ENCODE data around the gene RNF224.
A peak's percentile ranks its signal among the peaks of the same experiment; 100 is the strongest.
"Not testable (repeated sequence)": the region's sequence is repeated elsewhere in the genome, so short reads cannot be mapped to it uniquely, and the experiment has no call there.

RNF224 gene

GRCh38 chr9:137240841-137241489 is 13.7 kb downstream of the RNF224 start, which contains the start of gene TUBB4B:
TSS of gene TUBB4B (plus strand) at chr9:137241287. CDS start at chr9:137241361, 74 bp downstream.
- peak; percentile 92 for DNase-seq (ENCODE audit: low read depth)

DNA sequence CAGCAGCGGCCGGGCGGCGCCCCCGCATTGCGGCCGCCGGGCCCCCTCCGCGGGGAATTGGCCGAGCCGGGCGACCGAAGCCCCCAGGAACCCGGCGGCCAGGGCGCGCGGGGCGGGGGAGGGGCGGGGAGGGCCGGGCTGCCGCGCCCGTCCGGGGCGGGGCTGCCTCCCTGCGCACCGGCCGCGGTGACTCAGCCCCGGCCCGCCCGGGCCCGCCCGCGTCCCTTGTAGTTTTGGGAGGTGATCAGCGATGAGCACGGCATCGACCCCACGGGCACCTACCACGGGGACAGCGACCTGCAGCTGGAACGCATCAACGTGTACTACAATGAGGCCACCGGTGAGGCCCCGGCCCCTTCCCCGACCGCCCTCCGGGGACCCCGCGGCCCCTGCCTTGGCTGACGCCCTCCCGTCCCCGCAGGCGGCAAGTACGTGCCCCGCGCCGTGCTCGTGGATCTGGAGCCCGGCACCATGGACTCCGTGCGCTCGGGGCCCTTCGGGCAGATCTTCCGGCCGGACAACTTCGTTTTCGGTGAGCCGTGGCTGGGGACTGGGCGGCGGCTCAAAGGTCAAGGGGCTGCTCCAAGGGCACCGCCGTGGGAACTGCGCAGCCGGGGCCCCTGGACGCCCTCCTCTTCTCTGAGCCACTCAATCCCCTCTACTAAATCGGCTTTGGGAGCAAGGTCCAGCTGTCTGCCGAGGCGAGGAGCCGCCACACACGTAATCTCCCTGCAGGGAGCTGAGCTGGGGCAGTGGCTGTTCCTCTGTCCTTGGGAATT is 14.4 kb downstream of the RNF224 start:
- DNase-seq (ENCODE audit: low read depth), result peak; percentile 65

DNA sequence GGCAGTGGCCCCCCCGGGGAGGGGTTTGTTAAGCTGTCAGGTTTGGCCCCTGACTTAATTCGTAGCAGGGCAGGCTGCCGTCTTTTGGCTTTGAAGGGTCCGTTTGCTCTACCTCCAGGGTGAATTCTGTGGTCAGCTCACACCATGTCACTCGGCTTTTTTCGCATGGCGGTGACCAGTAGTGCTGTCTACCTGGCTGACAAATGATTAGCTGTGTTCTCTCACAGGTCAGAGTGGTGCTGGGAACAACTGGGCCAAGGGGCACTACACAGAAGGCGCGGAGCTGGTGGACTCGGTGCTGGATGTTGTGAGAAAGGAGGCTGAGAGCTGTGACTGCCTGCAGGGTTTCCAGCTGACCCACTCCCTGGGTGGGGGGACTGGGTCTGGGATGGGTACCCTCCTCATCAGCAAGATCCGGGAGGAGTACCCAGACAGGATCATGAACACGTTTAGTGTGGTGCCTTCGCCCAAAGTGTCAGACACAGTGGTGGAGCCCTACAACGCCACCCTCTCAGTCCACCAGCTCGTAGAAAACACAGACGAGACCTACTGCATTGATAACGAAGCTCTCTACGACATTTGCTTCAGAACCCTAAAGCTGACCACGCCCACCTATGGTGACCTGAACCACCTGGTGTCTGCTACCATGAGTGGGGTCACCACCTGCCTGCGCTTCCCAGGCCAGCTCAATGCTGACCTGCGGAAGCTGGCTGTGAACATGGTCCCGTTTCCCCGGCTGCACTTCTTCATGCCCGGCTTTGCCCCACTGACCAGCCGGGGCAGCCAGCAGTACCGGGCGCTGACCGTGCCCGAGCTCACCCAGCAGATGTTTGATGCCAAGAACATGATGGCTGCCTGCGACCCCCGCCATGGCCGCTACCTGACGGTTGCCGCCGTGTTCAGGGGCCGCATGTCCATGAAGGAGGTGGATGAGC is 15.2 kb downstream of the RNF224 start:
- no peak for DNase-seq (ENCODE audit: low read depth)

GRCh38 chr9:137243266-137243625 is 15.9 kb downstream of the RNF224 start:
- not testable (repeated sequence) for DNase-seq (ENCODE audit: low read depth)

DNA sequence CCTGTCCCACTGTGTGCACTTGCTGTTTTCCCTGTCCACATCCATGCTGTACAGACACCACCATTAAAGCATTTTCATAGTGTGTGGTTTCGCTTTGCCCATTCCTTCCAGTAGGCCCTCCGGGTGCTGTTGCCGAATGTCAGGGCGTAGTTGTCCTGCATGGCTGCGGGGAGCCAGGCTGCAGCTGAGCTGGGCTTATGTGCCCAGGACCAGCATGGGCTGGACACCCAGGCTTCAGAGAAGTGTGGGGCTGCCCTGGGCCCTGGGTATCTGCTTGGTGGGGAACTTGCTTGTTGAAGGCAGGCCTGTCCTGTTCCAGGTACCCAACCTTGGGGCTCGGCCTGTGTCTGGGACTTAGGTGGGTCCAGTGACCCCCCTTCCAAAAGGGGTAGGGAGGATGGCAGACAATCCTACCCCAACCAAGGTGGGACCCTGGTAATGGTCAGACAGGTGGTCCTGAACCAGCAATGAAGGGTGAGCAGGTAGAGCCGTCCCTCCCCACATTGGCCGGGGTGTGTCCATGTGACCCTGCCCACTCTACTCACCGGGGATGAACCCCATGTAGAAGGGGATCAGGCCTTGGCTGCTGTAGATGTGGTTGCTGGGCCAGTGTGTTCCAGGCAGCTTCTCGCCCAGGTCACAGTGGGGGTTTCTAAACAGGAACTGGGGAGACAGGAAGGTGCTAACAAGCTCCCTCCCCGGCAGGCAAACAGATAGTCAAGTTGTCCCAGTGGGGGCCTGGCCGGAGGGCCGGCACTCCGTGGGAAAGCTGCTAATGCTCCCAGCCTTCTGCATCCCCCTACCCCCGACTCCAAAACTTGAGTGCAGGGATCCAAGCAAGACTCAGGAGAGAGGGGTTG is 16.6 kb downstream of the RNF224 start:
- no peak for DNase-seq (ENCODE audit: low read depth)

DNA sequence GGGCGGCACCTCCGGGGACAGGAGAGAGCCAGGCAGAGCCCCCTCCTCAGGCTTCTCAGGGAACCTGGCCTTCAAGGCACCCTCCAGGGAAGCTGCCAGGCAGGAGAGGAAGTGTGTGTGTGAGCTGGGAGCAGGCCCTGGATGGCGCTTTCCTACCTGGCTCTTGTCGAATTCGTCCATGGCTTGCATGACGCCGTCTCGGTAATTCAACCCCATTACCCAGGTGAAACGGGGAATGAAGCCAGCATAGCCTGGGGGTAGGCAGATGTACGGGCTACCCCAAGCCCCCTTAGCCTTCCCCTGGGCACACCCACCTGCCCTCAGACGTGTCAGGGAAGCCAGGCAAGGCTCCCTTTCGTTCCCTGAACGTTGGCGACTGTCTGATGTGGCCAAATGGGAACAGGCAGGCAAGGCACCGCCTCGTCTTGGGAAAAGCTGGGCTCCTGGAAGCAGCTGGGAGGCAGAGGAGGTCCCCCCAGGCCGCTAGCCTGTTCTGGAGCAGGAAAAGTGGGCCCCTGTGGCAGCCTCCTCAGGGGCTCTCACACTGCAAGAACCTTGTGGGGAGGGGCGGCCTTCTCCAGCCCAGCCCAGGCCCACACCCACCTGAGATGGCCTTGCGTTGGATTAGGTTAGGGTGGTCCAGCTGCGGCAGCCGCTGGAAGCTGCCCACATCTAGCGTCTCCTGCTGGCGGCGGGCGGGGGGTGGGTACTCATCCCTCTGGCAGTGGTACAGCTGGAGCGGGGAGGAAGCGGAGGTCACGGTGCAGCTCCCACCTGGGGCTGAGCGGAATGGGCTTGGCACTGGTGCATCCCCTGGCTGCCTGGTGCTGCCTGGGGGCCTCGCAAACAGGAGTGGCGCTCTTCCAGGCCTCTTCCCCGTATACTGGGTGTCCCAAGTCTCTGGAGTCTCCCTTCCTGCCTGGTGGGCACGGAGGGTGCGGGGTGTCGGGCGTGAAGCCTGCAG is 17.5 kb downstream of the RNF224 start:
- no peak for DNase-seq (ENCODE audit: low read depth)

DNA sequence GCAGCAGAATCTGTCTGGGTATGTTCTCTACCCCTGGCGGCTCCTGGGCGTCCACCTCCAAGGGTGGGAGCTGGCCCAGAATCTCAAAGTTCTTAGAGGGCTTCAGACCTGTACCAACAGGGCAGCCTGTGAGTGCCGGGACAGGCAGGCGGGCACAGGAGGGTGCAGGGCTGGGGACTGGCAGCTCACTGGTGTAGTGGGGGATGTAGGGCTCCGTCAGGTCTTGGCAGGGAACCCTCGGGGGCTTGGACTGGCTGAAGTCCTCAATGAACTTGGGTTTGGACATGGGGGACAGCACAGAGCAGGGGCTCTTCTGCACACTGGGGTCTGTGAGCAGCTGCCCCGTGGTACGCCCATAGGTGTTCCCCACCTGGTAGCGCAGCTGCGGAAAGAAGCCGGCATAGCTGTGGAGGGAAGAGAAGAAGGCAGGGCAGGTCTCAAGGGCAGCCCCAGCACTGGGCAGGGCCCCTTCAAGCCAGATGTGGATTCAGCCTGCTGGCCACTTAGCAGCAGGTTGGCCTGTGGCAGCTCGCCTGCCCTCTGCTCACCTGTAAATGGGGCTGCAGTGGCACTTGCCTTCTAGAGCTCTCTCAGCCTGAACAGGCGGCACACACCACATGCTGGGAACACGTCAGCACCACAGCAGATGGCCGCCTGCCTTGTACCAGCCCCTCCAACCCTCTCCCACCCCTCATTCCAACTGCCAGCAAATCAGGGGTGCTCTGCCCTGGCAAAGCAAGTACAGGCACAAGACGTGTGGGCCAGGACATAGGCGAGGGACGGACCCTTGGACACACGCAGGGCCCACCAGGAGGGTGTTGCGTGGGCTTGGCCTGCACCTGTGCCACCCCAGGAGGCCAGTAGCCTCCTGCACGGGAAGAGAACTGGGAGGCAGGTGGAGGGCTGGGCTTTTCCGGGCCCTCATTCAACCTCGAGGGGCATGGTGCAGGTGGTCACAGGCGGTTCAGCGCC is 18.4 kb downstream of the RNF224 start:
- DNase-seq (ENCODE audit: low read depth), result no peak

GRCh38 chr9:137247135-137247915 is 20.0 kb downstream of the RNF224 start:
- no peak for DNase-seq (ENCODE audit: low read depth)

DNA sequence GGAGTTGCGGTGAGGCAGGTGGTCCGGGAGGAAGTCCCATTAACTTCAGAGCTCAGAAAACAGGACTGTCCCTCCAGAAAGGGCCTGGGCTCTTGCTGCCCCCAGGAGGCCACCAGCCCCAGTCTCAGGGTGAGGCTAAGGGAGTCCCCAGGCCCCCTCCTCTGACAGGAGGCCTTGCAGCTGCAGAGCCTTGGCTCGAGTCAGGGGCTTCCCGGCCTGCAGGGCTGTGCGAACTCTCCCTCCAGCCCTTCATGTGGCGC is 20.5 kb downstream of the RNF224 start:
- DNase-seq (ENCODE audit: low read depth), result no peak

DNA sequence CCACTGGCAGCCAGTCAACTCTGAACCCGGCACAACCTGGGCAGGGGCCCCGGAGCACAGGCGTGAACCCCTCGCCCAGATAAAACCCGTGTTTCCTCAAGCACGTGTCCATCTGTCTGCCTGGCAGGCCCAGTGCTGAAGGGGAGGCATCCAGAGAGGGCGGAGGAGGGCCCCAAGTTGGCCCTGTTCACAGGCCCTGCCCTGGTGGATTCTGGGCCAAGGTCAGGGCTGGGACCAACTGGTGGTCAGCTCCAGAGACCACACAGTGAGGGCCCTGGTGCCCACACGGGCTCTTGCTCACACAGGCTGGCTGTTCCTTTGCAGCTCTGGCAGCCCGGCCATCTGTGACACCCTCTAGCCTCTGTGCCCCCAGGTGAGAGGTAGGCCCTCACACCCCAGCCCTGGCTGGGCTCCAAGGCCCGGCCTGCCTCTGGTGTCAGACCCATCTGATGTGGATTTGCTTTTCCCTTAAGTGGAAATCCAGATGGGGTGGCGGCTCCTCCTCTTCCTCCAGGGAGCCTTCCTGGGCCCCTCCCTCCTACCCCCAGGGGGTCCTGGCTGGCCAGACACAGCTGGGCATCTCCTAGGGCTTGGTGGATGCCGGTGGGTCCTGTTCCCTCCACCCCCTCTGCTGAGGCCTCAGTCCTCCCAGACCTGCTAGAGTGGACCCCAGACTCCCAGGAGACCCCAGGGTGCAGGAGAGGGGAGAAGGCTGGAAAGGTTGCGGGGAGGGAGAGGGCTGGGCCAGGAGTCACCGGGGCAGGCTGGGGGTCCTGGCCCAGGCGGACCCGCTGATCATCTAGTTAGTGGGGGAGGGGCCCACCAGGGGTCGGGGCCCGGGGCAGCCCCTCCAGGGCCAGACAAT is 23.3 kb downstream of the RNF224 start:
- no peak for DNase-seq (ENCODE audit: low read depth)

DNA sequence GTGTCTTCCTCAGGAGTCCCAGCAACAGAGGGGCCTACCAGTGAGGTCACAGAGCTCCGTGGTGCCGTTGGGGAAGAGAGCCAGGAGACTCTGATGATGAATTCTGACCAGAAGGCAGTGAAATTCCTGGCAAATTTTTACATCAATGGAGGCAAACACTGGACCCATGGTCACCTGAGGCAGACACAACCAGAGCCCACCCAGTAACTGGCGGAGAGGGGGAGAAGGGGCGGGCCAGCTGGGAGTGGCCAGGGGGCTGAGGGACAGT is 23.8 kb downstream of the RNF224 start, which contains the start of gene STPG3:
Gene STPG3, plus strand, starts transcription at position 93 of the 268 bp plus-strand sequence. Its CDS starts 1 bp downstream, at position 94.
- DNase-seq (ENCODE audit: low read depth), result no peak

DNA sequence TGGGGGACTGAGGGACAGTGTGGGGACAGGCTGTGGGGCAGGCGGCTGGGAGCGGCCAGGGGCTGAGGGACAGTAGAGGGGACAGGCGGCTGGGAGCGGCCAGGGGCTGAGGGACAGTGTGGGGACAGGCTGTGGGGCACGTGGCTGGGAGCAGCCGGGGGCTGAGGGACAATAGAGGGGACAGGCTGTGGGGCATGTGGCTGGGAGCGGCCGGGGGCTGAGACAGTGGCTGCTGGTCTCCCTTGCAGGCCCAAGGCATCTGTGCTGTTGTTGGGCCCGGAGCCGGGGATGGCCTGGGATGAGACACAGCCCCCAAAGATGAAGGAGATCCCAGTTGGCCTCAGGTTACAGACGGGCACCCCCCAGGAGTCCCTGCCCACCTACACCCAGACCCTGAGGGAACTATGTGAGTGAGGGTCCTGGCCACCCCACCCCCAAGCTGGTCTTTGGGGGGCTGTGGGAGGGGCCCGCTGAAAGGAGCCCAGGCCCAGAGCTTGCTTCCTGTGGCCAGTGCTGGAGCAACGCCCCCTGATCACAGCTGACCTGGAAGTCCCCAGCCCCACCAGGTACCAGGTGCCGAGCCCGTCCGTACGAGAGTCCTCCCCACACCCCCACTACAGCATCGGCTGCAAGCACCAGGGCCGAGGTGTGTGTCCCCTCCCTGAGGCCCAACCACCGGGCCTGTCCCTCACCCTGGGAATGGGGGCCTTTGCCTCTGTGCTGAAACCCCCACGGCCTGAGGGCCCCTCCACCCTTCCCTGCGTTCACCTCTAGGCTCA is 24.4 kb downstream of the RNF224 start:
- no peak for DNase-seq (ENCODE audit: low read depth)

DNA sequence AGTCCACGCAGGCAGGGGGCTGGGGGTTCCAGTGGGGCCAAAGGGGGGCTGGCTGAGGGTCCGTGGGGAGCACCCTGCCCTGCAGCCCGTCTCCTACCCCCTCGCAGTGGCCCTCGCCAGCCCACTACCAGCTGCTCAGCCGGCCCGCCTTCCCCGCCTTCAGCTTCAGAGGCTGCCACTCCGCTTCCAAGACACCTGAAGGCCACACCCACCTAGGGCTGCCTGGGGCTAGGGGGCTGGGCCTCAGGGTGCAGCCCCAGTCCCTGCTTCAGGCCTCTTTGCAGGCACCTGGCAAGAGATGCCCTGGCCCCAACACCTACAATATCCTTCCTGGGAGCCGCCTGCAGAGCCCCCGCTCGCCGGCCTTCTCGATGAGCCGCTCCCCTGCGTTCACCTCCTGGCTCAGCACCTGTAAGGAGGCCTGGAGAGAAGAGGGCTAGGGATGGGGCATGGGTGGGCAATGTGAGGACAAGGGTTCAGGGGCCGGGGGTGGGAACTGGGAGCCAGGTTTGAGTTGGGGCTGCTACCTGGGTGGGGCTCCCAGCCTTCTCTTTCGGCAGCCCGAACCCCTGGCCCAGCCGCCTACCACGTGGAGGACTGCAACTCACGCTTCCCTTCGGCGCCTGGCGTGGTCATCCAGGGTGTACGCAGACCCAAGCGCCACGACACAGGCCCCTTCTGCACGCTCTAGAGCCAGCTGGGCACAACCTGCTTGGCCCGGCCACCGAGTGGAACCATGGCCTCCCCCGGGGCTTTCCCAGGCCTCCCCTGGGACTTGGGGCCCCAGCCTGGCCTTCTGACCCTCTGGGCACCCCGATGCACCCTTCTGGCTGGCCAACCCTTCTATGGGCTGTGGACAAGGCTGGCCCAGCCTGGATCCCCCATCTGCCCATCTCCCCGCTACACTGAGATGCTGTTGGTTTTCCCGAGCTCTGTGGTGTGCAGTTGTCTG is 25.5 kb downstream of the RNF224 start:
- no peak for DNase-seq (ENCODE audit: low read depth)

DNA sequence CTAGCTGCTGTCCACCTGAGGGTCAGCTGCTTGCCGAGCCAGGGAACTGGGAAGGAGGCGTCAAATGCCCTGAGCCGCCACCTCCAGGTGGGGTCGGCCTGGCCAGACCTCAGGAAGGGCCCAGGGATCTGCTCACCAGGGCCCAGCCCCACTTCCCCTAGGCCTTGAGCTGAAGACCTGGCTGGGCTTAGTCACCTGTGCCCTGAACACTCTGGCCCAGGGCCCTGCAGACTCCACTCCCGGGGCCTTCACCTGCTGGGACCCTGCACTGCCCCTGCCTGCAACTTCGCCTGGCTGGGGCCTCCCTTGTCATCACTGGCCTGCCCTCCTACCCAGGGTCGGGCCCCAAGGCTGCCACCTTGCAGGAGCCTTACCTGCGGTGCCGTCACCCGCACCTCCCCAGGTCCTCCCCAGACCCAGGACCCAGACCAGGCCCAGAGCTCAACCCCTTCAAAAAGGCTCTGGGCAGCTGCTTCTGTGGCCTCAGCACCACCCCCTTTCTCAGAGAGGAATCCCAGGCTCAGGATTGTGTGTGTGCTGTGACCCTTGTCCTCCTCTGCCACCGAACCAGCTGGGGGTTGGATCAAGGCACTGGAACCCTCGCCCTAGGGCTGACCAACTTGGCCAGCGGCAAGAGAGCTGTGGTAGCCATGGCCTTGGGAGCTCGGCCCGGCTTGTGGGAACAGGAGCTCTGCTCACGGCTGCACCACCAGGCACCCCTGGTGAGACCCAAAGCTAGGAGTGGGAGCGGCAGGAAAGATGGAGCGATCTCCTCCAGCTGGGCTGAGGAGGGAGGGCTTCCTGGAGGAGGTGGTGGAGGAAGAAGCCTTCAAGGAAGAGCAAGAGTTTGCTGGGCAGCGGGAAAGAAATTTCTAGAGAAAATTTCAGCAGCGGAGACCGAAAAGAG is 26.7 kb downstream of the RNF224 start:
- DNase-seq (ENCODE audit: low read depth), result no peak
